ENCODE data around the gene UVRAG. TPM values are rescaled to one million over a fixed set of nuclear protein-coding genes. Genes with fewer than 3 reads are reported as not detected.

UVRAG gene
- total RNA-seq, 1 donor from 2014 or later: 31.0 TPM

GRCh38 chr11:75900848-75901247, 85.8 kb downstream of the UVRAG start:
- Histone ChIP-seq H3K4me1 (no peaks in the 10 kb centered on the region), H3K27me3 (no peaks in the 10 kb centered on the region), H3K9me3 (no peaks in the 10 kb centered on the region), H3K27ac (no peak overlapping the region), H3K36me3 (no peaks in the 10 kb centered on the region), H3K4me3 (no peak overlapping the region)
- intact Hi-C loops (cut with DNase I): no loop called here
- TF ChIP-seq CTCF (IDR thresholded peaks at IDR 0.05): no peak
- DNase-seq: no peak
- ATAC-seq: no peak

- Histone ChIP-seq H3K4me1 (peaks cover 3% of the 10 kb centered on the region), H3K27ac (no peak overlapping the region), H3K36me3 (no peaks in the 10 kb centered on the region), H3K9me3 (no peaks in the 10 kb centered on the region), H3K4me3 (no peak overlapping the region), H3K27me3 (no peaks in the 10 kb centered on the region)
- no peak for TF ChIP-seq CTCF (IDR thresholded peaks at IDR 0.05)
- ATAC-seq (no peak), DNase-seq (no peak)
- intact Hi-C loops (cut with DNase I): no loop called here
Measured at GRCh38 chr11:75902631-75903030, 87.6 kb downstream of the UVRAG start.

- intact Hi-C loops (cut with DNase I): no loop called here
- Histone ChIP-seq H3K4me1 (peaks cover 7% of the 10 kb centered on the region), H3K27ac (no peak overlapping the region), H3K4me3 (no peak overlapping the region), H3K27me3 (no peaks in the 10 kb centered on the region), H3K36me3 (no peaks in the 10 kb centered on the region), H3K9me3 (no peaks in the 10 kb centered on the region)
- ATAC-seq (no peak), DNase-seq (no peak)
- TF ChIP-seq CTCF (IDR thresholded peaks at IDR 0.05): no peak
Measured at GRCh38 chr11:75903276-75903675, 88.3 kb downstream of the UVRAG start.

DNA sequence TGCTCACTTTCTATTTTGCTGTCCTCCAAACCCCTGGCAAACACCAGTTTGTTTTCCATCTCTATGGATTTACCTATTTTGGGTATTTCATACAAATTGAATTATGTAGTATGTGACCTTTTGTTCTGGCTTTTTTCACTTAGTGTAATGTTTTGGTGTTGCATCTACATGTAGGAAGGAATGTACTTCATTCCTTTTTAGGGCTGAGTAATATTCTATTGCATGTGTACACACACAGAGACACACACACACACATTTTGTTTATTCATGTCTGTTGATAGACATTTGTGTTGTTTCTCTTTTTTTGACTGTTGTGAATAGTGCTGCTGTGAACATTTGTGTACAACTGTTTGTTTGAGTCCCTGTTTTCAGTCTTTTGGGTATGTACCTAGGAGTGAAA, 90.4 kb downstream of the UVRAG start:
- peaks cover 7% of the 10 kb centered on the region for H3K4me1 ChIP-seq
- no peaks in the 10 kb centered on the region for H3K9me3 ChIP-seq
- H3K27me3 ChIP-seq: no peaks in the 10 kb centered on the region
- intact Hi-C loops (cut with DNase I): no loop called here
- no peaks in the 10 kb centered on the region for H3K36me3 ChIP-seq
- no peak for TF ChIP-seq CTCF (IDR thresholded peaks at IDR 0.05)
- DNase-seq: no peak
- H3K27ac ChIP-seq: no peak overlapping the region
- no peak overlapping the region for H3K4me3 ChIP-seq
- ATAC-seq: no peak

DNA sequence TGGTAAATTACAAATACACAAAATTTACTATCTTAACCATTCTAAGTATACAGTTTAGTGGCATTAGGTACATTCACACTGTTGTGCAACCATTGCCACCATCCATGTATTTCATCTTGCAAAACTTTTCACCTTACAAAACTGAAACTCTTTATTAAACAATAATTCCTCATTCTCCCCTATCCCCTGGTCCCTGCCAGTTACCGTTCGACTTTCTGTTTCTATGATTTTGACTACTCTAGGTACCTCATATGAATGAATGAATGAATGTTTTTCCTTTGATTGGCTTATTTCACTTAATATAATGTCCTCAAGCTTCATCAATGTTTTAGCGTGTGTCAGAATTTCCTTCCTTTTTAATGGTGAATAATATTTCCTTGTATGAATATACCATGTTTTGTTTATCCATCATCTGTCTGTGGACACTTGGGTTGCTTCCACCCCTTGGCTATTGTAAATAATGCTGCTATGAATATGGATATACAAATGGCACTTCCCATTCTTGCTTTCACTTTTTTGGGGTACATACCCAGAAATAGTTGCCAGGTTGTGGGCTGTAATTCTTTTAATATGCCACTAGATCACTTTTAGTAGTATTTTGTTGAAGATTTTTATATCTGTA, 93.0 kb downstream of the UVRAG start:
- TF ChIP-seq CTCF (IDR thresholded peaks at IDR 0.05): no peak
- no peak for DNase-seq
- no peaks in the 10 kb centered on the region for H3K36me3 ChIP-seq
- H3K4me1 ChIP-seq: peaks cover 7% of the 10 kb centered on the region
- ATAC-seq: no peak
- no peak overlapping the region for H3K27ac ChIP-seq
- H3K27me3 ChIP-seq: no peaks in the 10 kb centered on the region
- intact Hi-C loops (cut with DNase I): no loop called here
- no peaks in the 10 kb centered on the region for H3K9me3 ChIP-seq
- no peak overlapping the region for H3K4me3 ChIP-seq
